ENCODE measurements around the gene SERPING1.

Gene SERPING1

DNA sequence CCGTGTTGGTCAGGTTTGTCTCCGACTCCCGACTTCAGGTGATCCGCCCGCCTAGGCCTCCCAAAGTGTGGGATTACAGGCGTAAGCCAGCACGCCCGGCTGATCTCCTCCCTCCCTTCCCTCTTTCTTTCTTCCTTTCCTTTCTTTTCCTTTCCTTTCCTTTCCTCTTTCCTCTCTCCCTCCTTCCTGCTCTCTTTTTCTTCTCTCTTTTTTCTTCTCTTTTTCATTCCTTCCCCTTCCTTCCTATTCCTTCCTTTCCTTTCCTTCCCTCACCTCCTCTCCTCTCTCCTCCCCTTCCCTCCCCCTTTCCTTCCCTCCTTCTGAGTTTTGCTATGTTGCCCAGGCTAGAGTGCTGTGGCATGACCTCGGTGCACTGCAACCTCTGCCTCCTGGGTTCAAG is 66.5 kb downstream of the SERPING1 start:
- TF ChIP-seq, protein P1, sequence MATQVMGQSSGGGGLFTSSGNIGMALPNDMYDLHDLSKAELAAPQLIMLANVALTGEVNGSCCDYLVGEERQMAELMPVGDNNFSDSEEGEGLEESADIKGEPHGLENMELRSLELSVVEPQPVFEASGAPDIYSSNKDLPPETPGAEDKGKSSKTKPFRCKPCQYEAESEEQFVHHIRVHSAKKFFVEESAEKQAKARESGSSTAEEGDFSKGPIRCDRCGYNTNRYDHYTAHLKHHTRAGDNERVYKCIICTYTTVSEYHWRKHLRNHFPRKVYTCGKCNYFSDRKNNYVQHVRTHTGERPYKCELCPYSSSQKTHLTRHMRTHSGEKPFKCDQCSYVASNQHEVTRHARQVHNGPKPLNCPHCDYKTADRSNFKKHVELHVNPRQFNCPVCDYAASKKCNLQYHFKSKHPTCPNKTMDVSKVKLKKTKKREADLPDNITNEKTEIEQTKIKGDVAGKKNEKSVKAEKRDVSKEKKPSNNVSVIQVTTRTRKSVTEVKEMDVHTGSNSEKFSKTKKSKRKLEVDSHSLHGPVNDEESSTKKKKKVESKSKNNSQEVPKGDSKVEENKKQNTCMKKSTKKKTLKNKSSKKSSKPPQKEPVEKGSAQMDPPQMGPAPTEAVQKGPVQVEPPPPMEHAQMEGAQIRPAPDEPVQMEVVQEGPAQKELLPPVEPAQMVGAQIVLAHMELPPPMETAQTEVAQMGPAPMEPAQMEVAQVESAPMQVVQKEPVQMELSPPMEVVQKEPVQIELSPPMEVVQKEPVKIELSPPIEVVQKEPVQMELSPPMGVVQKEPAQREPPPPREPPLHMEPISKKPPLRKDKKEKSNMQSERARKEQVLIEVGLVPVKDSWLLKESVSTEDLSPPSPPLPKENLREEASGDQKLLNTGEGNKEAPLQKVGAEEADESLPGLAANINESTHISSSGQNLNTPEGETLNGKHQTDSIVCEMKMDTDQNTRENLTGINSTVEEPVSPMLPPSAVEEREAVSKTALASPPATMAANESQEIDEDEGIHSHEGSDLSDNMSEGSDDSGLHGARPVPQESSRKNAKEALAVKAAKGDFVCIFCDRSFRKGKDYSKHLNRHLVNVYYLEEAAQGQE (IDR thresholded peaks at IDR 0.05; ENCODE audit: insufficient read depth in 1 of 2, low read depth in 2 of 2, low read length in 2 of 2) = no peak

Measured in PFSK-1 (cell line).